Measurements from ENCODE around the gene RND1. TPM values are rescaled to one million over a fixed set of nuclear protein-coding genes. Genes with fewer than 3 reads are reported as not detected.

The RND1 gene
- total RNA-seq, 2 experiments from 2014 or later, result 4.8 to 5.7 TPM

GRCh38 chr12:48854488-48854887 lies 11.2 kb downstream of the RND1 start:
- TF ChIP-seq, protein P1, sequence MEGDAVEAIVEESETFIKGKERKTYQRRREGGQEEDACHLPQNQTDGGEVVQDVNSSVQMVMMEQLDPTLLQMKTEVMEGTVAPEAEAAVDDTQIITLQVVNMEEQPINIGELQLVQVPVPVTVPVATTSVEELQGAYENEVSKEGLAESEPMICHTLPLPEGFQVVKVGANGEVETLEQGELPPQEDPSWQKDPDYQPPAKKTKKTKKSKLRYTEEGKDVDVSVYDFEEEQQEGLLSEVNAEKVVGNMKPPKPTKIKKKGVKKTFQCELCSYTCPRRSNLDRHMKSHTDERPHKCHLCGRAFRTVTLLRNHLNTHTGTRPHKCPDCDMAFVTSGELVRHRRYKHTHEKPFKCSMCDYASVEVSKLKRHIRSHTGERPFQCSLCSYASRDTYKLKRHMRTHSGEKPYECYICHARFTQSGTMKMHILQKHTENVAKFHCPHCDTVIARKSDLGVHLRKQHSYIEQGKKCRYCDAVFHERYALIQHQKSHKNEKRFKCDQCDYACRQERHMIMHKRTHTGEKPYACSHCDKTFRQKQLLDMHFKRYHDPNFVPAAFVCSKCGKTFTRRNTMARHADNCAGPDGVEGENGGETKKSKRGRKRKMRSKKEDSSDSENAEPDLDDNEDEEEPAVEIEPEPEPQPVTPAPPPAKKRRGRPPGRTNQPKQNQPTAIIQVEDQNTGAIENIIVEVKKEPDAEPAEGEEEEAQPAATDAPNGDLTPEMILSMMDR (IDR thresholded peaks at IDR 0.05), result no peak
- POLR2A ChIA-PET, result interaction anchor here (3.9 kb wide), 1 partner anchor 11 kb away, joined by 60 read pairs; the partner anchor contains the start of gene RND1

GRCh38 chr12:48852734-48853688 lies 12.7 kb downstream of the RND1 start:
- ChIA-PET POLR2A (interaction anchor here (0.7 to 3.9 kb wide), 27 partner anchors 12 to 1075 kb away, joined by 3 to 60 read pairs (median 4); partner anchors contain the start of genes ARF3, FKBP11, KANSL2 and LMBR1L), CTCF (interaction anchor here (0.6 to 3.7 kb wide), 33 partner anchors 9 to 277 kb away, joined by 3 to 64 read pairs (median 4); partner anchors contain the start of genes ARF3, FKBP11, RHEBL1 and RND1)
- DNase-seq (peak; percentile 71 to 95 (median 86)), ATAC-seq (ENCODE audit: poor library complexity) (peak; percentile 41)
- no peaks in the 10 kb centered on the region for H3K9me3 ChIP-seq (ENCODE audit: control insufficient read depth in 1 of 2, insufficient read depth in 1 of 2, low read length in 2 of 2)
- Mint-ChIP-seq H3K9me3 (no peaks in the 10 kb centered on the region), H3K36me3 (ENCODE audit: low read depth) (peaks cover 36% of the 10 kb centered on the region), H3K27me3 (no peaks in the 10 kb centered on the region), H3K27ac (peak overlapping the region; percentile 93), H3K4me3 (peak overlapping the region; percentile 98), H3K4me1 (ENCODE audit: low read depth) (peaks cover 43% of the 10 kb centered on the region)
- TF ChIP-seq, protein P1 (IDR thresholded peaks at IDR 0.05), result peak; percentile 96
- no peaks in the 10 kb centered on the region for H3K27me3 ChIP-seq (ENCODE audit: control insufficient read depth in 1 of 2, insufficient read depth in 2 of 2, low read length in 2 of 2)
- intact Hi-C loops (cut with DNase I, micrococcal nuclease), result loop anchor here (1.0 to 2.0 kb wide), 5 partner anchors 37 to 166 kb away; partner anchors contain the start of gene PRKAG1 (in 1 of the 2)
- peak overlapping the region; percentile 83 to 94 for H3K27ac ChIP-seq (ENCODE audit: low read depth in 1 of 2, low read length in 2 of 2)
- H3K4me1 ChIP-seq (ENCODE audit: insufficient read depth, low read length), result peaks cover 43% of the 10 kb centered on the region
- peak overlapping the region; percentile 81 for H3K4me3 ChIP-seq (ENCODE audit: low read length)
- H3K36me3 ChIP-seq (ENCODE audit: insufficient read depth, low read length), result peaks cover 12% of the 10 kb centered on the region

More at GRCh38 chr12:48854488-48854887, 11.2 kb downstream of the RND1 start:
- no peak for ATAC-seq (ENCODE audit: poor library complexity)
- CTCF ChIA-PET, result interaction anchor here (1.0 to 3.7 kb wide), 5 partner anchors 11 to 165 kb away, joined by 4 to 32 read pairs (median 18); partner anchors contain the start of genes FKBP11, RND1 and WNT1
- no peaks in the 10 kb centered on the region for H3K27me3 Mint-ChIP-seq
- H3K4me3 ChIP-seq (ENCODE audit: low read length), result no peak overlapping the region
- peaks cover 37% of the 10 kb centered on the region for H3K4me1 Mint-ChIP-seq (ENCODE audit: low read depth)
- intact Hi-C loops (cut with DNase I, micrococcal nuclease), result no loop called here
- DNase-seq, result no peak
- no peak overlapping the region for H3K27ac ChIP-seq (ENCODE audit: low read depth in 1 of 2, low read length in 2 of 2)
- H3K4me3 Mint-ChIP-seq, result no peak overlapping the region
- H3K27ac Mint-ChIP-seq, result no peak overlapping the region
- peaks cover 8% of the 10 kb centered on the region for H3K36me3 ChIP-seq (ENCODE audit: insufficient read depth, low read length)
- H3K9me3 ChIP-seq (ENCODE audit: control insufficient read depth in 1 of 2, insufficient read depth in 1 of 2, low read length in 2 of 2), result no peaks in the 10 kb centered on the region
- no peaks in the 10 kb centered on the region for H3K27me3 ChIP-seq (ENCODE audit: control insufficient read depth in 1 of 2, insufficient read depth in 2 of 2, low read length in 2 of 2)
- no peaks in the 10 kb centered on the region for H3K9me3 Mint-ChIP-seq
- H3K36me3 Mint-ChIP-seq (ENCODE audit: low read depth), result peaks cover 31% of the 10 kb centered on the region
- H3K4me1 ChIP-seq (ENCODE audit: insufficient read depth, low read length), result peaks cover 32% of the 10 kb centered on the region

Measured in CD4-positive, alpha-beta T cell (primary cell).